Breast epithelium (tissue), 3 donors: Measurements from ENCODE around the gene NRIP1.

Source experiments
- POLR2A ChIP-seq: fragments of 450-650 bp; IDR thresholded peaks from one replicate; pipeline ENCODE4 v1.6.1; 2016; ENCODE audit warnings: antibody characterized with exemption, mild to moderate bottlenecking, moderate library complexity
- POLR2AphosphoS5 ChIP-seq, 3 donors: sonication (generic); formaldehyde crosslinking; IDR thresholded peaks; one replicate each; pipeline ENCODE4 v1.6.1; 2017; ENCODE audit warnings: antibody characterized with exemption in 3 of 3
- TF ChIP-seq, protein P1 (sequence below), 3 donors: fragments of 450-650 bp; IDR thresholded peaks; one replicate each; pipeline ENCODE4 v1.5.1; 2016 to 2017; ENCODE audit warnings: antibody characterized with exemption in 3 of 3, mild to moderate bottlenecking in 3 of 3, moderate library complexity in 3 of 3

DNA sequence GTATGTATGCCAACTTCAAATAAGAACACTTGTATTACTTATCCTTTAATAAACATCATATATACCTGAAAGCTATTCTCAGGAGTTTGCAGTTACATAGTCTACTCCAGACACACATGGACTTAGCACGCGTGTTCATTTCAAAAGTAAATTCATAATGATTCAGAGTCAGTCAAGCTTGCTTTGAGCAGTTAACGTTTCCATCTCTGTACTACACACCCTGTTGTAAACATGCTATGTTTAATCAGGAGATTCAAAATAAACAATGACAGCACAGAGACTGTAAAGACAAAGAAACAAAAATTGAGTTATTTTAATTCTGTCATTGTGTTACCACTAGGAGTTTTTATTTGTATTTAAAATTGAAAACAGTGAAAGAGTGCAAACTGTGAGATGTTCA, 119.6 kb downstream of the NRIP1 start:
- TF ChIP-seq POLR2A = no peak
- TF ChIP-seq, protein P1, sequence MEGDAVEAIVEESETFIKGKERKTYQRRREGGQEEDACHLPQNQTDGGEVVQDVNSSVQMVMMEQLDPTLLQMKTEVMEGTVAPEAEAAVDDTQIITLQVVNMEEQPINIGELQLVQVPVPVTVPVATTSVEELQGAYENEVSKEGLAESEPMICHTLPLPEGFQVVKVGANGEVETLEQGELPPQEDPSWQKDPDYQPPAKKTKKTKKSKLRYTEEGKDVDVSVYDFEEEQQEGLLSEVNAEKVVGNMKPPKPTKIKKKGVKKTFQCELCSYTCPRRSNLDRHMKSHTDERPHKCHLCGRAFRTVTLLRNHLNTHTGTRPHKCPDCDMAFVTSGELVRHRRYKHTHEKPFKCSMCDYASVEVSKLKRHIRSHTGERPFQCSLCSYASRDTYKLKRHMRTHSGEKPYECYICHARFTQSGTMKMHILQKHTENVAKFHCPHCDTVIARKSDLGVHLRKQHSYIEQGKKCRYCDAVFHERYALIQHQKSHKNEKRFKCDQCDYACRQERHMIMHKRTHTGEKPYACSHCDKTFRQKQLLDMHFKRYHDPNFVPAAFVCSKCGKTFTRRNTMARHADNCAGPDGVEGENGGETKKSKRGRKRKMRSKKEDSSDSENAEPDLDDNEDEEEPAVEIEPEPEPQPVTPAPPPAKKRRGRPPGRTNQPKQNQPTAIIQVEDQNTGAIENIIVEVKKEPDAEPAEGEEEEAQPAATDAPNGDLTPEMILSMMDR (IDR thresholded peaks at IDR 0.05) = no peak
- TF ChIP-seq POLR2AphosphoS5 (IDR thresholded peaks at IDR 0.05) = no peak
